Hematopoietic multipotent progenitor cell treated with erythropoietin and hydrocortisone succinate and interleukin-3 and kit ligand, for 17 days (in vitro differentiated cells): Measurements from ENCODE around the gene EMID1.
"Not testable (repeated sequence)": the region's sequence is repeated elsewhere in the genome, so short reads cannot be mapped to it uniquely, and the experiment has no call there.

ENCODE experiments used
- DNase-seq: peaks from one replicate; pipeline ENCODE4 v3.0.0-alpha.2; 2015; ENCODE audit warnings: low spot score

Gene EMID1

GRCh38 chr22:29231971-29232959 is 26.6 kb downstream of the EMID1 start:
- DNase-seq = no peak

DNA sequence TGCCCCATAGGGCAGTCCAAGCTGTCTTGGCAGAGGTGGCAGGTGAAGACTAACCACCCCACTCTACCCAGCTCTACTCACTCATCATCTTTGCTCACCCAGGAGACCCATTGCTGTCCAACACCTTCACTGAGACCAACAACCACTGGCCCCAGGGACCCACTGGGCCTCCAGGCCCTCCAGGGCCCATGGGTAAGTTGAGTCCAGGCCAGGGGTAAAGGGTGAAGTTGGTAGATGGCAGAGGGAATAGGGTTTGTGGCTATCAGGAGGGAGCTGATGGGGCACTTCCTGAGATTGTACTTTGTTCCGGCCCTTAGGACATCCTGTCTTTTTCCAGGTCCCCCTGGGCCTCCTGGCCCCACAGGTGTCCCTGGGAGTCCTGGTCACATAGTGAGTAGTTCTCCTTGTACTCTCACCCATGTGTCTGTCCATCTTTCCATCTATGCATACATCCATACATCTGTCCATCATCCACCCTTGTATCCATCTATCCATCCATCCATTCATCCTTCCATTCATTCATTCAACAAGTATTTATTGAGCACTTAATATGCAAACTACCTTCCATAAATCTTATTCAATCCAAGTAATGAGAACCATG is 27.7 kb downstream of the EMID1 start:
- no peak for DNase-seq

DNA sequence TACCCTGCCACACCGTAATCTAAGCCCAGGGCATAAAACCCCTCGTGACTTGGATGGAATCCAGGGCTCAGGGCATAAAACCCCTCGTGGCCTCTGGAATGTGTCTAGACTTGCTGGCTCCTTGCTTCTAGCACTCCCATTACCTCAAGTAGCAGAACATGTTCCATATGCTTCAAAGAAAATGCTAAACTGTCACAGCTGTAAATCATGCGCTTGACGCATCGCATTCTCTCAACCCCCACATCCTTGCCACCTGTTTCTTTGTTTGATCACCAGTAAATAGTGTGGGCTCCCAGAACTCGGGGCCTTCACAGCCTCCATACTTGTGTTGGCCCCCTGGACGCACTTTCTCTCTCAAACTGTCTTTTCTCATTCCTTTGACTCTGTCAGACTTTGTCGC is 34.8 kb downstream of the EMID1 start:
- not testable (repeated sequence) for DNase-seq

DNA sequence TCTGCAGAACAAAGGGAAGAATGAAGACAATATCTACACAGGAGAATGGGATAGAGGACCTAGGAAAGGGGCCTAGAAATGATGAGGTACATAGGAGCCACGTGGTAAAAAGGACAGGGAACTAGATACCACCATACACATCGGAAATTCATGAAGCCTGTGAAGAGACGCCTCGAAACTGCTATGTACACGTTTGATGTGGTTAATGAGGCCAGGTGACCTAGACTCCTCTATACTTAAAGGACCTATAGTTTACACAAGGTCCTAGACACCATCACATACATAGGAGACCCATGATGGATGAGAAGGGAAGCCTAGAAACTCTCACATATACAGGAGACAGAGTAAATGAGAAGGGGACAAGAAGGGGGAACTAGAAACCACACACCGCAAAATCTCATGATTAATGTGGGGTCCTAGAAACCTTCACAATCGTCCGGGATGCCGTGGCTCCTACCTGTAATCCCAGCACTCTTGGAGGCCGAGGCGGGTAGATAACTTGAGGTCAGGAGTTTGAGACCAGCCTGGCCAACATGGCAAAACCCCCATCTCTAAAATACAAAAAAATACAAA is 38.3 kb downstream of the EMID1 start:
- DNase-seq = no peak

GRCh38 chr22:29244785-29245625 is 39.3 kb downstream of the EMID1 start:
- DNase-seq = peak; percentile 8

- peak; percentile 82 for DNase-seq
Observed at GRCh38 chr22:29245626-29246385, 40.1 kb downstream of the EMID1 start.

DNA sequence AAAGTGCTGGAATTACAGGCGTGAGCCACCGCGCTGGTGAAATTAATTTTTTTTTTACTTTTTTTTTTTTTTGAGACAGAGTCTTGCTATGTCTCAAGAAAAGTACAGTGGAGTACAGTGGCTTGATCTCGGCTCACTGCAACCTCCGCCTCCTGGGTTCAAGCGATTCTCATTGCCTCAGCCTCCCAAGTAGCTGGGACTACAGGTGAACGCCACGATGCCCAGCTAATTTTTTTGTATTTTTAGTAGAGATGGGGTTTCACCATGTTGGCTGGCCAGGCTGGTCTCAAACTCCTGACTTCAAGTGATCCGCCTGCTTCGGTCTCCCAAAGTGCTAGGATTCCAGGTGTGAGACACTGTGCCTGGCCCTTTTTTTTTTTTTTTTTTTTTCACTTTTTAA is 42.2 kb downstream of the EMID1 start:
- DNase-seq = not testable (repeated sequence)

- DNase-seq = no peak
Observed at GRCh38 chr22:29251265-29251664, 45.6 kb downstream of the EMID1 start.

- DNase-seq = no peak
Observed at GRCh38 chr22:29251981-29252911, 46.5 kb downstream of the EMID1 start.

DNA sequence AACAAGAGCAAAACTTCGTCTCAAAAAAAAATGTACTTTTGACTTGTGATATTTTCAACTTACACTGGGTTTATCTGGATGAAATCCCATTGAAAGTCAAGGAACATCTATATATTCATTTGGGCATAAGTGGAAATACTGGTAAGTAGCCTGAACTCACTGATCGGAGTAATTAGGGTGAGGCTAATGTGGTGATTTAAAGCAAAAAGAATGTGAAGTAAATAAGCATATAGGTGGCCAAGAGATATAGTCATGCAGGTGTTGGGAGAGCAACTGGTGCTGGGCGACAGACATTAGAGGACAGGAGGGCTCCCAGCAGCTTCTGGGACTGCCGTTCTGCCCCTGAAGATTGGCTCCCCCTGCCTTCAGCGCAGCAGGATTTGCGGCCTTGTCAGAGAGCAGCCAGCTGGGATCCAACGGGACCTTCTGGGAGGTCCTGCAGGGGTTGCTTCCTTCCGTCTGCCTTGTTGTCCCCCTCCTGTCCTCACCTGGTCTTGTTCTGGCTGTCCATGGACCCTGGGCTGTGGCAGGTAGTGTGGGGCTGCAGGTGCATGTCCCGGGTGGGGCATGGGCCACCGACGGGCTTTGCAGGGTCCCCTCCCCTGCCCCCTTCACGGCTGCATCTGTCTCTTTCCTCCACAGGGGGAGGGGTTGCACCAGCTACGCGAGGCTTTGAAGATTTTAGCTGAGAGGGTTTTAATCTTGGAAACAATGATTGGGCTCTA is 48.0 kb downstream of the EMID1 start:
- DNase-seq = no peak

DNA sequence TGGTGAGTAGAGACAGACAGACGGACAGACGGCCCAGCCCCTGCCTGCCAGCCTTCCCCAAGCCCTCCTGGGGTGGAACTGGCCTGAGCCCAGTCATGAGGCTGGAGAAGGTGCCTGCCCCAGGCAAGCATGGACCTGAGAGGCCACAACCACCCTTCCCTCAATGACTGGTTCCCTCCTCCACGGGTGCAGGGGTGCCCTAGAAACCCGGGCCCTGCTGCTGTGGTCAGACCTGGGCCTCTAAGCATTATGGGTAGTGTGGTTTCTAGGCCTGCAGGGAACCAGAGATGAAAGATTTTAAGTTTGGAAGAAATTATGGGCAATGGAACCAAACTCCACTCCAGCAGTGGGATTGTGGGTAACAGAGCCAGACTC is 48.6 kb downstream of the EMID1 start:
- no peak for DNase-seq

GRCh38 chr22:29255064-29255621 is 49.4 kb downstream of the EMID1 start:
- no peak for DNase-seq

DNA sequence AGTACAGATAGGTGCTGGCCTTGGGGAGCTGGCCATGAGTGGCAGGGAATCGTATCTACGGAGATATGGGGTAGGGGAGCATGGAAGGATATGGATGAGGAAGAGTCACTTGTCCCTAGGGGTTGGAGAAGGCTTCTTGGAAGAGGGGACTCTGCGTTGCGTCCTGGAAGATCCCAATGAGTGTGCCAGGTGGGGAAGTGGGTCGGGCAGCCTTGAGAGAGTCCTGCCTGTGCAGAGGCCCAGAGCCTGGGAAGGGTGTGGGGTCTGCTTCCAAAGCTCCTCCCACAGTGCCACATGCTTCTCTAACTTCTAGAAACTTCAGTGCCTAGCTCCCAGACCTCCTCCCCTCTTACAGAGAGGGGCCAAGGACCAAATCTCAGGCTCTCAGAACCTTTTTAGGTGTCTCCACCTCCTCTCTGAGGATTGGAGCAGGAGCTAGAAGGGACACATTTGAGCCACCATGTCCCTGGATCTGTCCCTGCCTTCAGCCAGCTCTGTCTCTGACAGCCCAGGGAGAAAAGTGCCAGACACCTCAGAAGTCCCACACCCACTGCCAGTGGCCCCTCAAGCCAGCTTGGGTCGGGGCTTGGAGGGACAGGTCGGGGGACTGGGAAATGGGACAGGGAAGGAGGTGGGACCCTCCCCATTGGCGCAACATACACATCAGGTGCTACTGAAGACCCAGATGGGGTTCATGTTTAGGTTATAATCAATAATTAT is 51.1 kb downstream of the EMID1 start:
- DNase-seq = no peak

DNA sequence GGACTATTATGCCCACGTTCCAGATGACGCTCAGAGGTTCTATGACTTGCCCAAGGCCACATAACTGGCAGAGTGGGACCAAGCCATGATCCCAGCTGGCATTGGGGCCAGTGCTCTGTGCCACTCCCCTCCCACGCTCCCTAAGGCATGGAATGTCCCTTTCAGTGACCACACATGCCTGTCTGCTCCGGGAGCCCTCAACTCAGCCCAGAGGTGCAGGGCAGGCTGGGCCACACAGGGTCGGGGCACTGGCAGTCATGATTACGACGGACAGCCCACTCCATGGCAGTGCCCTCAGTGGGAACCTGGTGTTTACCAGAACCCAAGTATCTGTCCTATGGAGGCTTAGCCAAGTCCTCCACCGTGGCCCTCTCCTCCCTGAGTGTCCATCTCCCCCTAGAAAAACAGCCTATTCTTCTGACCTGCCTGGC is 52.1 kb downstream of the EMID1 start:
- DNase-seq = no peak

DNA sequence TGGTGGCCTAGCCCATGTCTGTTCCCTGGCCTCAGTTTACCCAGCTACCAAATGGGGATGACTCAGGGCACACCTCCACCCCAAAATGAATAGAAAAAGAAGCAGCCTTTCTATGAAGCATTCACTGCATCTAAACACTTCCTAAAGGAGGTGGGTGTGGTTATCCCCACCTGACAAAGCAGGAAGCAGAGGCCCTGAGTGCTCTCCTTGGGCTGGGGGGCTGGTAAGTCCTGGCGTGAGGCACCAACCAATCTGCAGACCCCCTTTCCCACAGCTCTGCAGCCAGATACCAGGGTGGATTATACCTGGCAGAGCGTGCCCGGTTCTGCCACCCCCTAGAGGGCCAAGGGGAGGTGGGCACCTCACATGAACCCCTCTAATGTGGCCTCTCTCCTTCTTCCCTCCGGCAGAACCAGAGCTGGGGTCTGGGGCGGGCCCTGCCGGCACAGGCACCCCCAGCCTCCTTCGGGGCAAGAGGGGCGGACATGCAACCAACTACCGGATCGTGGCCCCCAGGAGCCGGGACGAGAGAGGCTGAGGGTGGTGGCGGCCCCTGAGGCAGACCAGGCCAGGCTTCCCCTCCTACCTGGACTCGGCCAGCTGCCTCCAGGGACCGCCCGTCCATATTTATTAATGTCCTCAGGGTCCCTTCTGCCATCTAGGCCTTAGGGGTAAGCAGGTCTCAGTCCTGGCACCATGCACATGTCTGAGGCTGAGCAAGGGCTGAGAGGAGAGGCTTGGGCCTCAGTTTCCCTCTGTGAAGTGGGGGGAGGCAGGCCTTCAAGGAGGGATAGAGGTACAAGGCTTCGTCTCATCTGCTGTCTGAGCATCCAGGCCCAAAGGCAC is 52.9 kb downstream of the EMID1 start:
- no peak for DNase-seq

- DNase-seq = no peak
Observed at GRCh38 chr22:29259253-29259899, 53.7 kb downstream of the EMID1 start.

DNA sequence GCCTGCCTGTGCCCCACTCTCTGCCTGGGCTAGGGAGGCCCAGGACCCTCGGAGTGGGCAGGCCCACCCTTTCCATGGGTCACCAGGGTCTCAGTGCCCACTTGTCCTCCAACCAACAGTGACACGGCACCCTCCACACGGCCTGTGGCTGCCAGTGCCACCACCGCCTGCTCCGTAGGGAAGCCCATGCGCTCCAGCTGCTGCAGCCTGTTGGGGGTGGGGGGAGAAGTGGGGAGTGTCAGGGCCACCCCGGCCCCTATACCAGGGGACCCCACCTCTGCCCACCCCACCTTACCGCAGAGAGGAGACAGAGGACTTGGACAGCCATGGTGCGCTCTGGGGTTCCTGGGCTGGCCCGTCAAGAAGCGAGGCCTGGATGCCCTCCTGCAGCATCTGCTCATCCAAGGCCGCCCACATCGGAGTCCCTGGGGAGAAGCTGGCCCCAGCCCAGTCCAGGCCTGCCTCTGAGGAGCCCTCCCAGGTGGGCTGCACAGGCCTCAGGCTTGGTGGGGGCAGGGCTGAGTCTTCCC is 54.4 kb downstream of the EMID1 start:
- DNase-seq = no peak
